HG02610 (cell line): ENCODE data around the gene FNDC1.
"Not testable (repeated sequence)": the region's sequence is repeated elsewhere in the genome, so short reads cannot be mapped to it uniquely, and the experiment has no call there.

Experiments used
- ATAC-seq: cut with Tn5 transposase; IDR thresholded peaks from one replicate; pipeline ENCODE4 v1.9.1; 2021; ENCODE audit warnings: mild to moderate bottlenecking, moderate library complexity; ENCODE audit not compliant: unreplicated experiment

FNDC1 gene

GRCh38 chr6:159255434-159255951, 86.3 kb downstream of the FNDC1 start:
- no peak for ATAC-seq

- no peak for ATAC-seq
Observed at GRCh38 chr6:159256128-159256527, 86.9 kb downstream of the FNDC1 start.

DNA sequence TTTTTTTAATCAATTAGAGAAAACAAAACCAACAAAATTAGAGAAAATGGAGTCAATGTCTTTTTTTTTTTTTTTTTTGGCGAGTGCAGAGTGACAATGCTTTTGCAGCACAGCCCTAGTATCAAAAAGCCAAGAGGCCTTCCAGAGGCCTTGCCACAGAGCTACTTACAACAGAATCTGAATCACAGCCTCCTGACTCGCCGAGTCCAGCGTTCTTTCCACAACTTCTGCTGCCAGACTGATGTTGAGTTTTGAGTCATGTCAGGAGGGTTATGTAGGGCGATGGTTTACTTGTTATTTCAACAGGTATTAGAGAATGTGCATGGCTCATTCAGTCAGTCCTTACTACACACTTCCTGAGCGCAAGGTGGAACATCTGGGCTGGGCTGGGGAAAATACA, 88.6 kb downstream of the FNDC1 start:
- no peak for ATAC-seq

DNA sequence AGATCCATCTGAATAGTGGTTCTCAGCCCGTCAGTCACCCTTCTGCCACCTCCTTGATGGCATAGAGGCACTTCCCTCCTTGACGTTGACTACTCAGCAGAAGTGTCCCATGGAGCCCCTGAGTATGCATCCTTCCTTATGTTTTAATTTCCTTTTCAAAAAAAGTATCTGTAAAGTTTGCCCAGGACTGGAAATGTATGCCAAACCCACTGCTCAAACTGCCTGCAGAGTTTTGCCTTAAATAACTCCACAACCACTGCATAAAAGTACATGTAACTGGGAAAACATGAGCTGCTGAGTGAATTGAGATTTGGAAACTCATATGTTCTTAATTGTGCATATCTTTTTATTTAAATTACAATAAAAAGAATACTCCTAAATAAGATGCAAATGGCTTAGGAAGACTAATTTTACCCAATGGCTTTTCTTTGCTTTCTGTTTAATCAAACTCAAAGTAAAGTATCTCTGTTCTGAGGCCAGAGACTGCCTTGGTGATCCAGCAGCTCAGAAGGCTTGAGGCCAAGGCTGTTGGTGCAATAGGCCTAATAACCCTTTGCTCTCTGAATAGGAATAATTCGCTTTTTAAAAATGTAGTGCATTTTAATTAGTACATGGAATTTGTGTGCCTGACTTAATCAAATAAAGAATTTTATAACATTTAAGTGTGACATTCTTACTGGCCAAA, 90.4 kb downstream of the FNDC1 start:
- ATAC-seq, result no peak

- ATAC-seq, result no peak
Observed at GRCh38 chr6:159260208-159260607, 91.0 kb downstream of the FNDC1 start.

DNA sequence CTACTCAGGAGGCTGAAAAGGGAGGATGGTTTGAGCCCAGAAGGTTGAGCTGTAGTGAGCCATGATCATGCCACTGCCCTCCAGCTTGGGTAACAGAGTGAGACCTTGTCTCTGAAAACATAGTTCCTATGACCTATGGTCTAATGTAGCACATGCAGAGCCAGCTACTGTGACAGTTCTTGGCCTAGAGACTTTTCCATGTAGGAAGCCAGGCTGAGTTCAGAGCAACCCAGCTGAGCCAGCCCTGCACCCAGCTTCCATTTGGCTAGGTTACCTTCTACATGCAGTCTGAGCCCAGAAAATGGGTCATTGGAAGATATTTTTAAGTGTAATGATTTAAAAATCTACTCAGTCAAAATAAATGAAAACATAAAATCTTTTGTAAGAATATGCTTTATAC, 92.8 kb downstream of the FNDC1 start:
- no peak for ATAC-seq

DNA sequence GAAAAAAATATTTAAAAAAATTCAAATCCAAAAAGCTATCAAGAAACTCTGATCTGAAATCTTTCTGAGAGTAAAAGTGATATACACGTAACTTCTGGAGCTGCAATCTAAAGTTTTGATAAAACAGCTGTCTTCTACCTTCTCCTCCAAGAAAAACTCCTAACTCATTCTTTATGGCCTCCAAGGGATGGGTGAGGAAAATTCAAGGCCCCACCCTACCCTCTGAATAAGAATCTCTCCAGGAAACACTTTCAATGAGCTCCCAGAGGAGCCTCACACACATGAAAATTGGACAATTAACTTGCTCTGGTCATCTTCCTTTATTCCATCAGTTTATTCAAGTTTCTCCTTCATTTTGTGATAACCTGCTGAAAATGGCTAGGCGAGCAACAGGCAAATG, 93.4 kb downstream of the FNDC1 start:
- no peak for ATAC-seq

GRCh38 chr6:159267165-159267564, 98.0 kb downstream of the FNDC1 start:
- ATAC-seq, result no peak

GRCh38 chr6:159268511-159268910, 99.3 kb downstream of the FNDC1 start:
- ATAC-seq, result no peak

GRCh38 chr6:159271257-159271656, 102.1 kb downstream of the FNDC1 start:
- ATAC-seq, result no peak

- ATAC-seq, result no peak
Observed at GRCh38 chr6:159278626-159279025, 109.4 kb downstream of the FNDC1 start.

DNA sequence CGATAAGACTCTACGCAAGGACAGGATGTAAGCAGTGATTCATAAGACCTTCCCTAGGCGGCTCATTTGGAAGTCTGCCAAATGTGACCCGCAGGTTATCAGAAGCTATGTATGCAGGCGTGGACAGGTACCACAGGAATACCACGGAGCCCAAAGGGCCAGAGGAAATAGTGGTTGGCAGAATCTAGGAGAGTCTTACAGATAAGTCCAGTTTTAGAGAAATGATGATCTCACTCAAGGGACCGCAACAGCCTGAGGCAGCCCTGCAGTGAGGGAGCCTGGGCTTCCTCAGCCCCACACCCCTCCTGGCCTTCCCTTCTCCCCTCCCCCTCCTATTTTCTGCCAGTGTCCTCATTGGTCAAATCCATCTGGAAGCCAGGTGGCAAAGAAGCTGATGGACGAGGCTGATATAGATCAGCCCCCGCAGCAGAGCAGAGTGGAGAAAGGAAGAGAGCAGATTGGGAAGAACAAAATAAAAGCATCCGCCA, 110.6 kb downstream of the FNDC1 start:
- no peak for ATAC-seq

GRCh38 chr6:159282421-159282820, 113.2 kb downstream of the FNDC1 start:
- no peak for ATAC-seq

- ATAC-seq, result not testable (repeated sequence)
Observed at GRCh38 chr6:159284661-159285060, 115.5 kb downstream of the FNDC1 start.

- ATAC-seq, result no peak
Observed at GRCh38 chr6:159298840-159299239, 129.6 kb downstream of the FNDC1 start.

DNA sequence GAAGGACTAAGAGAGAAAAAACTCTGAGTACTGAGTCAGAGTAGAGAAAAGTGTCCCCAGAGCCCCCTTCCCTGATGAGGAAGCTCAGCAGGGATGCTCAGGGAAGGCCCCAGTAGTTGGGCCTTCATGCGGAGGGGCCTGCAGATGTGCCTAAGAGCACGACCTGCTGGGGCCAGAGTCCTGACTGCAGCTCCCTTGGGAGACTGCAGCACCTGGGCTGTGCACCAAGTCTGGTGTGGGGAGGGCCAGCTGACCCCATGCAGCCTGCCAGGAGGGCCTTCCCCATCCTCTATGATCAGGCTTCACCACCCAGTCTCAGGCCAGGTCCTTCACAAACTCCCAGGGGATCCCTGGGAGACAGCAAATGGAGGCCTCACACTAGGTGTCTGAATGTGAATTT, 130.4 kb downstream of the FNDC1 start:
- ATAC-seq, result no peak

- no peak for ATAC-seq
Observed at GRCh38 chr6:159301277-159301676, 132.1 kb downstream of the FNDC1 start.

- ATAC-seq, result no peak
Observed at GRCh38 chr6:159301810-159302593, 132.8 kb downstream of the FNDC1 start.

- ATAC-seq, result no peak
Observed at GRCh38 chr6:159302594-159302992, 133.4 kb downstream of the FNDC1 start.

DNA sequence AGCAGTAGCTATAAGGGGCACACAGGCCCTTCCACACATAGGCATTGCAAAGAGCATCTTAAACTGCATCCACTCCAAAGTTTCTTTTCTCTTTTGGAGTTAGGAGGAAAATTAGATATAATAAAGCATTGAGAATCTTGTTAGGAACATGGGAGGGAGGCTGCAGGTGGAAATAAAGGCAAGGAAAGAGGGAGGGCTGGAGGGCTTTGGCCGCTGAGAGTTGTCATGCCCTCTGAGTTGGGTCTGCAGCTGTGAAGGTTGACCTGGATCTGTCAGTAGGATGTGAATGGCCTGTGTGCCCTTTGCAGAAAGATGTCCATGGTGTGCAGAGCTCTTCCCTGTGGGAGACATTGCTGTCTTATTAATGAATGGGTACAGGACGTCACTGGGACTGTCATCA, 134.0 kb downstream of the FNDC1 start:
- no peak for ATAC-seq

- no peak for ATAC-seq
Observed at GRCh38 chr6:159303784-159304183, 134.6 kb downstream of the FNDC1 start.

DNA sequence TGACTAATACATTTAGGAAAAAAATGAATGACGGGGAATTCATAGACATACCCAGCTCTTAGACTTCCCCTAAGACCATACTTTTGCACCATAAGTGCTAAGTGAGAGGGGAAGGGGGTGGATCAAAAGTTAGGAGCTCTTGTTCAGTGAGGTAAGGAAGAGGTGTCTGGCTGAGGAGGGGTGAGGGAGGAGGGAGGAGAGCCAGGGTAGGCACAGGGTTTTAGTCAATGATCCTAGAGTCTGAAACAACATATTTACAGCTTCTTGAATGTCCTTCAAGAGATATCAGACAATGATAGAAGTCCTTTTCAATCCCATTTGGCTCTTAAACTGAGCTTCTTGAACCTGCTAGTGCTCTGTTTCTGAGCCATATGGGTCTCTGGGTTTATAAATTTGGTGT, 135.4 kb downstream of the FNDC1 start:
- ATAC-seq, result no peak
